AG20443 (cell line): Measurements from ENCODE around the gene FBN1.

Experiments used
- DNase-seq: peaks from one replicate; pipeline ENCODE4 v3.0.0; 2012; ENCODE audit warnings: low spot score, mixed read lengths

Gene FBN1

DNA sequence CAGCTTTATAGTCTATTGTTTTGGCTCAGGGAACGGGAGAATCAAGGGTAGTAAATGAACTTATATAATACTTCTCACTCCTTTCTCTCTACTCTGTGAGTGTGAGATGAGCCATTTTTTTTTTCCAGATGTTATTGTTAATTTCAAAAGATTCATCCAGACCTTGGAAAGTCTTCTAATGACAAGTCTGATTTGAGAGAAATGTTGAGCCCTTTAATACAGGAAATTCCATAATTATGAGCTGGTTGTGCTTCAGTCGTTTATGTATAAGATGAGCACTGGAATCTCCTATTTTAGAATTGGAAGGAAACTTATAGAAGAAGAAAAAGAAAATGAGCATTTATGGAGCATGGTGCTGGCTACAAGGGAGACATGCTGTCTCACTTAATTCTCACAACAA, 92.0 kb downstream of the FBN1 start:
- no peak for DNase-seq

DNA sequence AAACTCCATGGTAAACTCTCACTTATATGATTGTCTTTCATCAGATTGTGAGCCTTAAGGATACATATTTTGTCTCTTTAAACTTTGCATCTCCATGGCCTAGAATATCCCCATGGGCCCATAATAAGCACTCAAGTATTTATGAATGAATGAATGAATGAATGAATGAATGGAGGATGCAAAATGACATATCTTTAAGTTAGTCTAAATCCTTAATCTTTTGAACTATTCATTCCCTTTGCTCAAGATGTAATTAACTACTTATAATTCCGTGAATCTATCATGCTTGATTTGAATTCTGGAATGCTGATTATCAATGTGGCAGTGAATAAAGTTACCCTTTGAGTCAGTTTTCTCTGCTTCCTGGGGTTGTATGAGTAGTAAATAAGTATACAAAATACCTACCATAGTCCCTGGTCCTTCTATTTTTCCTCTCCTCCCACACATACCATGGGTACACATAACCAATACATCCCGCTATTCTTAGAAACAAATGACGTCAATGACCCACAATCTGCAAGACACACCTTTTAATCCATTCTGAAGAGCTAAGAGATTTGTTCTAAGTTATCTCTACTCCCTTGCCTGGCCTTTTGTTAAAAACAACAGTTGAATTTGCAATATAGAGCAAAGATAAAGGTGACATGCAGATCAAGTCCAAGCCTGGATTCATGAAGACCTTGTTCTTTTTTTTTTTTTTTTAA, 94.5 kb downstream of the FBN1 start:
- no peak for DNase-seq

DNA sequence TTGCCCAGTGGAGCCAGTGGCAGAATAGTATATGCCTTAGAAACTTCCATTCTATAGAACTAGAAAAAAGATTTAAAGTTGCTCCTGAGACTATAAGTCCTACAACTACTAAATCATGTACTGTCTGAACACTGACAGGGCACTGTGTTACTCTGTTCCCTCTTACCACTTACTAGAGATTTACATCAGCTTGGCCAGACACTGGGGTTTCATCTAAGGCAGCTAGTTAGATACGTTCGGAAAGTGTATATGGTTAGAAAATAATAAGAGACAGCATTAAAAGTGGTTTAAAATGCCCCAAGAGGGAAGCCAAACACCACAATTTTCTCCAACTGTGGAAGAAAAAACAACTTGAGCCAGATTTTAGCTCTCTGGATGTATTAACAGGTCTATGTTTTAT, 97.1 kb downstream of the FBN1 start:
- no peak for DNase-seq

DNA sequence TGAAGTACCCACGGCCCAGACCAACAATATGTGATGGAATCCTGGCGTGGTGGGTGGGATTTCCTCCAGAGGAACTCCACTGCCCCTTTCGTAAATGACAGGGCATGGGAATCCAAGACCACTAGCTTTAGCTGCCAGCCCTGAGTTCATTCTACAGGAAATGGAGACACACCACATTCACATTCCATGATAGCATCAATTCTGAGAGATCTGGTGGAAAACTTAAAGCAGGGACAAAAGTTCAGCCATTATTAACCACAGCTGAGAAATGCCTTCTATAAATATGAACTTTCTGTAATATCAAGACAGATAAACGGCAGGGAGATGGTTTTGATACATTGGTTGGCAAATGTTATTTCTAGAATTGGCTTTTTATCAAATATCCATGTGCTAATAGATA, 98.2 kb downstream of the FBN1 start:
- DNase-seq: no peak

DNA sequence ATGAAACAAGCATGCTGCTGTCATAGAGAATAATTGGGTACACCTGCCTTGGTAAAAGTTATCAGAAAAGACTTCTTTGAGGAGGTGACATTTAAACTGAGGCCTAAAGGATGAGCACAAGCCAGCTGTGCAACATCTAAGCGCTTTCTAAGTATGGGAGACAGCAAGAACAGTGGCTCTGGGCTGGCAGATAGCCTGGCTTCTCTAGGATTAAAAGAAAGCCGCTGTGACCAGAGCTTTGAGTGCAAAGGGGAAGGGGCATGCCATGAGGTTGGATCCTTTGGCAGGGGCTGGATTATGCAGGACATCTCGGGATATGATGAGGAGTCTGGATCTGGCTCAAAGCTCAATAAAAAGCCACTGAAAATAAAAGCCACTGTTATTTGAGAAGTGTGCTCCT, 99.2 kb downstream of the FBN1 start:
- no peak for DNase-seq

DNA sequence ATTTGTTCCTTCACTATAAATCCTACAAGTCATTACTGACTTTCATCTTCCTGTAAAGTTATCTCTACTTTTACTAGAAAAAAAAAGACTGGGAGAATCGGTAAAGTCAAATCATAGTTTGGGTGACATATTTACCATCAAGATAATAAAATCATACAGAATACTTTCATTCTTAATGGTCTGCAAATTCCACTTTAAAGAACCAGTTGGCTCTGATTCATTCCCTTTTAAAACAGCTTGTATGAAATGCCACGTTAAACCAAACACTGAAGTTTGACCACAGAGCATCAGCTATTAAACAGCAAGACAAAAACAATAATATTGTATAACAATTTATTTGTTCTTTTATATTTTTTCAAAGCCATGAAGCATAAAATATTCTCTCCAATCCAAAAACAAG, 100.7 kb downstream of the FBN1 start:
- DNase-seq: no peak

DNA sequence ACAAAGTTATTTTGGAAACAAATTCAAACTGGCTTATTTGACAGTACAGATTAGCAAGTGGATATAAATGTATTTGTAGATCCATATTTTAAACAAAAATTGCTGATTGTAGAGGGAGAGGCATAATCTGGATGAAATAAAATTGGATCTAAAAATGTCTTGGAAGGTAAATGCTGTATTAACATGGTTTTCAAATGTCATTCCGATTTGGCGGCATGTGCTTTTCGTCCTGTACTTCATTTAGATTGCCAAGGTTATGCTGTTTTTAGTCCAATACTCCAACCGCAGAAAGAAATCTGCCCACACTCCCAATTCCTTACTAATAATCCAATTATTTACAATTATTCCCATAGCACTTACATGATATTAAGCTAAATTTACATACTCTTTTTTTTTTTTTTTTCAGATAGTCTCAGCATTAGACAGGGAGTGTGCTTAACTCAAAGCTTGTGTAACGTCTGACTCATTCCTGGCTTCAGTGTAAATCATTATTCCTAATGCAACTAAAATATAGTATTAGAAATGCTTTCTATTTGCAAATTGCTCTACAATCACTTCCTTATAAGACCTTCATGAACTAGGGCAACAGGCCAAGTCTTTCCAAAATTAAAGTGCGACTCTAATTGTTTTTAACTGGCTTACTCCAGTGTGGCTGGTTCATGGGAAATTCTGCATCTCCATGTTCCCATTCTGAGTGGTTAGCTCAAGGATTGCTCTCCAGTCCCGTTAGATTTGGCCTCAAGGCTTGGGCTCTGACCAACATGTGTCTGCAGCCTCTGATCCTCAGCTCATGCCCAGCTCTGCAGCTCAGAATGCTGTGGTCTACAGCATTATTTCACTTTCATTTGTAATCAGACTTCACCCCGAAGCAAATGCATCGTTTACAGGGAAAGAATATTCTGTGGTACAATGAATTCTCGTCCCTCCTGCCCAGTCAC, 103.9 kb downstream of the FBN1 start:
- DNase-seq: peak; percentile 77

DNA sequence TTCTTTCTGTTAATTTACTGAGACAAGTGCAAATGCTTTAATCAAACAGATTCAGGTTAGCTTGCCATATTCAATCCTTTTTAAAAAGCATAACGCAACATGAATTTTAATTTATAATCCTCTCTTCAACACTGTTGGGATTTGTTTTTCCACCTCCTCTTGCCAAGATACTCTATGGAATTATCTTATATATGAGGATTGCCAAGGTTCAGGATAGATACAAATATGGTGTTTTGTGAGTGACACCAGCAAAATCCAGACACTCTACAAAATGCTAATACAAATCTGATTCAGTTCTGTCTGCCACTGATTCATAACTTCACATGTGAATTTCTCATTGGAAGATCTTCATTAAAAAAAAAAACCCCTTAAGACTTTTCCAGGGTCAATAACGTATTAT, 104.8 kb downstream of the FBN1 start:
- DNase-seq: no peak

DNA sequence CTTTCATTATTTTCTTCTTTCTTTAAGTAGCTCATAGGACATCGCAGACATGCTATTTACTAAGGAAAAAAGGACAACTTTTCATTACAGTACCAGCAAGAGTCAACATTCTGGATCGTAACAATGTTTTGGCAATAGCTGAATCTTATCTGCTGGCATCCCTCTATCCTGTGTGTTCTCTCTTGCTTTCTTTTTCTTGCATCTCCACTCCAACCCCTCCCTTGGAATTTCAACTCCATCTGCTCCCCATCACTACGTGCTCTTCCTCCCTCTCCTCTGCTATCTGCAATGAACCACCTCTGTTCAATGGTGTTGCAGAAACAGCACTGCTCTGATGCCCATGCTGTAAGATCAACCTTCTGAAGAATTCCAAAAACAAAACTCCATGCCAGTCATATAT, 106.6 kb downstream of the FBN1 start:
- DNase-seq: no peak

DNA sequence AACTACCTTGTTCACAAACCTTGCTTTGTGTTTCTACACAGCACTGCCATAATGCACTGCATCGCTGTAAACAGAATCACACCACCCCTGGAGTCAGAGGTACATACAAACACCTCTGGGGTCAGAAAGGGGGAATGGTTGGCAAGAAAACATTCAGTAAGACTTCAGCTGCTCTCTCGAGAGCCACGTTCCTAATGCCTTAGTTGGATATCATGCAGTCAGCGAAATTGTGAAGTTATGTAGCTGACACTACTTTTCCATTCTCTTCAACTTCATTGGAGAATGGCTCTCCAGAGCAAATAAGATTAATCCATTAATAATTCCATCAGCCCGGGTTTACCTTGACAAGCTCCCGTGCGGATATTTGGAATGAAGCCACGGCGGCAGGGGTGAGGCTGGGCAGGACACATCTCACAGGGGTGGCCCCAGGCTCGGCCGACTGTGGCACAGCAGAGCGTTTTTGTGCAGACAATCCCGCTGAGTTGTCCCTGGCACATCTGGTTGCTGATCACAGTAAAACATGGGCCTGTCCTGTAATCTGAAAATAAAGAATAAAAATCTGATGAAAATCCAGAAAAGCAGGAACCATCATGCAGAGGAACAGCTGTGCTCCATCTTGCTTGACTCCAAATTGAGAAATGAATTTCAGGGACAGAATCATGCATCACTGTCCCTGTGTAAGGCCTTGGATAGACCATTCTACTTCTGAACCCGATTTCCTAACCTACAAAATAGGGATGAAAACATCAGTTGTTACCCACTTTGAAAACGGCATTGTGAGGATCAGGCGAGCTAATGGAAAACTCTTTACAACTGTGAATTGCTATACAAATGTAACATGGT, 108.0 kb downstream of the FBN1 start:
- DNase-seq: no peak

DNA sequence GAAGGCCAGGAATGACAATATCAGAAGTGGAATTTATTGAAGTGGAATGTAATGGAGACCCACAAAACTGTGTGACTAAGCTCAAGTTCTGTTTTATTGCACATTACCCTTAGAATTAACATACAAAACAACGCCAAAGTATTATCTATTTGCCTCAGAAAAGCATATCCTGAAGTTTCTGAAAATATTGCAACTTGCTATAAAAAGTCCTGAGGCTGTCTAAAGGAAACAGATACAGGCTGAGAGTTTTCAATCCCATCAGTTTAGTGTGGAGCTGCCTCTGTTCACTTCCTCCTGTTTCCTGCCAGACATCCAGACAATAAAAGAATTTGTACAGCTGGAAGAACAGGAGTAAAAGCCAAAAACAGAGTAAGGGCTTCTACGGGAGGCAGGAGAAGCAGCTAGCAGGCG, 108.8 kb downstream of the FBN1 start:
- DNase-seq: peak; percentile 25

DNA sequence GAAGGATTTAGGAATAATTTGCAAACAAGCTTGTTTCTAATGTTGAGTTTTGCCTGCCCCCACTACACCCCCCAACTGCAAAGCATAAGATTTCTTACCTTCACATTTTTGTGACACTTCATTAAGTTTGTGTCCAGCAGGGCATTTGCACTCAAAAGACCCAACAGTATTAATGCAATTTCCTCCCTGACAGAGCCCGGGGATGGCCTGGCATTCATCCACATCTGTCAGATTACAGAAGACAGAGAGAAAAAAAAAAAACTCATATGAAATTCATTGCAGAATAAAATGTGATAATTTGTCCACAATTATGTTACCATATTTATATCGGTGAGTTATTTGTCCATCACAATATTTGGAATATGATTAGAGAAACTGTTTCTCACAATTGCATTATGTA, 111.5 kb downstream of the FBN1 start:
- no peak for DNase-seq

DNA sequence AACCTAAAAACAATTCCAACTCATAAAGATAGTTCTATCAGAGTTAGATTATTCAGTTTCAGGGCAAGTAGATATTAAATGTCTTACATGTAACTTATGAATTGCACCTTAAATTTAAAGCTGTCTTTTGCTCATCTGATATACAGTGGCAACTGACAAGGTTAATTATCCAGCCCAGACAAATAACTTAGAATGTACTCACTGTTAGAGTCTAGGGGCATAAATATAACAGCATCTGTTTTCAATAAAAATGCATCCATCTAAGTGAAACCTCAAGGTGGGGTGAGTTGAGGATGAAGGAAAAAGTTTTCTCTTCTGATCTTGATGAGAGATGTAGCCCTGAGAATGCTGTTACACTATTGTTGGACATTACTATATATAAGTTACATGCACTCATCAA, 112.6 kb downstream of the FBN1 start:
- DNase-seq: no peak

DNA sequence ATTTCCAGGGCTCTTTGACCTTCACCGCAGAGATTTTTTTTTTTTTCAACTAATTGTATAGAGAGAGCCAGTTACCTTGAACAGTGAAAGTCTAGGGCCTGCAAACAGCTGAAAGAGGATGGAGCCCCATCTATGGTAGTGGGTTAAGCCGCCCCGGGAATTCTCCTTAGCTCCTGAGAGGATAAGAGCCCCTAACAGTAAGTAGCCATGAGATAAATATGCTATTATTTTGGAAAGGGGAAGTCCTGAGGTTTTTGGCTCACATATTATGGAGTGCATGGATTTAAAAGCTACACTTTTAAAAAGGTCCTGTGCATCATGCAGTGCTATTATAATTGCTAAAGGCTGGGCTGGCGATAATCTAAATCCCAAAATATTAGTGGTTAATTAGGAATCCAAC, 115.0 kb downstream of the FBN1 start:
- no peak for DNase-seq

DNA sequence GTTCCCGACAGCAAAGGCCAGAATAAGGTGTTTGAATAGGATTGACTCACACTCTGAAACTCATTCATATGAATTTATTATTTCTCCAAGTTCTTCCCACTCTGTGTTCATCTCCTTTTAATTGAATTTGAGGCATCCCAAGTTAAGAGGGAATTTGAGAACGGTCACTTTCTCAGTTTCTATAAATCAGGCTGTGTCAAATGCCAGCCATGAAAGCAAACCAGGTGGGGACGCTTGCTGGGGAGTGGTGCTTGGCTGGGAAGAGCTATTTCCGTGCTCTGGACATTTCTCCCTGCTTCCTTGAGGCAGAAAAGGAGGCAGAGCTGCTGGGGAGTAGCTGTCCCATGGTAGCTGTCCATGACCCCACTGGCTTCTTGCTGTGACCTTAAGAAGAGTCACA, 116.6 kb downstream of the FBN1 start:
- no peak for DNase-seq

DNA sequence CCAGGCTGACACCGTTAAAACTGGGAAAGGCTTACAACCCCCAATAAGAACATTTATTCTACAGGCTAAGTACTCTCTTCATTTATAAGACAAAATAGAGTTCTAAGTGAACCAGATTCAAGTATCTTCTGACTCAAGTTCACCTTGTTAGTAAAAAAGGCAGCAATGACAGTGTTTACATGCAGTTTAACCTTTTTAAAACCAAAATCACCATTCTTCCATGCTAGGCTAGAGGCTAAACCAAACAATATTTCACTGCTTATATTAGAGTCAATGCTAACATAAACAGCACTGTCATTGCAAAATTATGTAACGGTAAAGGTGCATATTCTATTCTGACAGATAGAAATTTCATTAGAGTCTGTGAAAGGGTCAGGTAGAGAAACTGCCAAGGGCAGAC, 118.0 kb downstream of the FBN1 start:
- no peak for DNase-seq

DNA sequence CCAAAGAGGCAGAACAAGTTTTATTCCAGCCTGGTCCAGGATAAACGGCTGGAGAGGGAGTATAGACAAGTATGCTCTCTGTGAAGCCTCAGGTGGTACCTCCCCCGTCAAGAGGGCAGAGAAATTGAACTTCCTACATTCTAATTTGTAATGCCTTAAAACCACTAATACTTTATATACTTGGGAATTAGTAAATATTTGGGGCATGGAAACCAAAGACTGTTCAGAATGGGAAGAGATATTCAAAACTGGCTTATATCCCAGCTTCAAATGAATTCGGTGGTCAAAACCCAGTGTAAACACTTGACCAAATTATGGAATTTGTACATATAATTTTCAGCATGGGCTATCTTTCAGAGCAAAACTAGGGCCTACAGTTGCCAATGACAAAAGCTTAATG, 122.6 kb downstream of the FBN1 start:
- DNase-seq: no peak

DNA sequence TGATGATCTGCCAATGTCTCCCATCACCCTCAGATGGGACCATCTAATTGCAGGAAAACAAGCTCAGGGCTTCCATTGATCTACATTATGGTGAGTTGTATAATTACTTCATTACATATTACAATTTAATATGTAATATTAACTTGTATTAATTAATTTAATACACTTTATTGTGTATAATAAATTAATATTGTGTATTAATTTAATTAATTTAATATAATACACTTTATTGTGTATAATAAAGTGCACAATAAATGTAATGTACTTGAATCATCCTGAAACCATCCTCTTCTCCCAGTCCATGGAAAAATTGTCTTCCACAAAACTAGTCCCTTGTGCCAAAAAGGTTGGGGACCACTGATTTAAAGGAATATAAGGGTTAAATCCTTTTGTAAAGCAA, 123.4 kb downstream of the FBN1 start:
- DNase-seq: no peak

DNA sequence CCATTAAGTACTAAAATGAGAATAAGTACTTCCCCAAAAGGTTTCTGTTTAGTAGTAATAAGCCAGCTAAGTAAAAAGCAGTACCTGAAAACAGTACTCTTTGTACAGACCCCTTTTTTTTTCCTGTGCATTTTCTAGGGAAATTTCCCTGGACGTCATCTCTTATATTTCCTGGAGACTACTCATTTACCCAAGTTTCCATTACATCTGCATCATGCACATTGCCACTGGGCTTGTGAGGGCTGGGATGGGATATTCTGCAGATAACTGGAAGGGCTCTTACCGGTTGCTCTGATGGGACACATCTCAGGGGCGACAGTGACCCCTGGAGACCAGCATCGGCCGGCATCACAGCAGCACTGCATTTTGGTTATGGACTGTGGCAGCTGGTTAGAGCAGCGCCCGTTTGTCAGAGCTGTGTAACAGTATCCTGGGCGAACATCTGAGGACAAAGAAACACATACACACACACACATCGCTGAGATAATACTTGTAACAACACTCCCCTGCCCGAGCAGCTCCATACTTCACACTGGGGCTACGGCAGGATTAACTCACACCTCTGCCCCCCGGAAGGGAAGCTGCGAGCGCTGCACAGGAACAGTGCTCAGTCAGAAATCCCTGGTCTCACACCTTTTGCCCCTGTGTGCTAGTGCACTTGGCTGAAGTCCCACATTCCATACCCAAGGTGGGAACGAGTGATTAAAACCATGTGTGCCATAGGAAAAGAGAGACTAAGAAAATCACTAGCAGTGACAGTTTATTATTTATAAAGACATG, 124.9 kb downstream of the FBN1 start:
- DNase-seq: no peak

DNA sequence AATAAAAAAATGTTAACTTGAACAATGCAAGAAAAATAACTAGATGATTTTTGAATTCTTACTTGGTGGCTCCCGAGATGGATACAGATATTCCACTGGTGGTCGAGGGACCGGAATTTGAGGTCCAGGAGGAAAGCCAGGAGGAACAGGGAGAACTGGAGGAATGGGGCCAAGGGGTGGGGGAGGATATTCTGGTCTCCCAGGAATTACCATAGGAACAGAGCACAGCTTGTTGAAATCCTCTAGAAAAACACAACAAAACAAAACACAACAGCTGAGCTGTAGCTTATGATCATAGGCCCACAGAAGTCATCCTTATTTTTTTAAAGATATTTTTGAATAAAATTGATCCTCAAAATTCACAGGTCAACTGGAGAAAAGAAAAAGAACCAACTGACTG, 129.4 kb downstream of the FBN1 start:
- DNase-seq: no peak

DNA sequence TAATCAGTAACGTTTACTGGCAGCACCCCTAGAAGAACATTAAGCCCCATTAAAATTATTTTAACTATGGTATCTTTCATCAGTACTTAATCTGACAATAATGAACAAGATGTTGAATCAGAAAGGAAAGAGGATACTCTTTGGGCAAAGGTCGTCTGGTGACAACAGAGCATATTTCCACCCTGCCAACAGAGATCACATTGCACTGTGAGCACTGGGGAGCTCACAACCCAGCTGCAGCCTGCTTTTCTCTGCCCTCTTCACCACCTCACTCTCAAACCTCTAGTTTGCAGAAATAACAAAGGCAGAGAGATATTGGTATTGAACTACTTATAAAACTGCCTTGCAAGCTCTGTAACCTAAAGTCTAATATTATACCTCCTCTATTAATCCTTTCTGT, 130.0 kb downstream of the FBN1 start:
- DNase-seq: no peak
